OCI-LY7 (cell line): ENCODE results near the gene GTF2H1. TPM values are rescaled to one million over a fixed set of nuclear protein-coding genes. Genes with fewer than 3 reads are reported as not detected.

Experiments used
- BruUV-seq: library from RNA; stranded (reverse); fragments of 400-500 nt; replicated peaks from 2 replicates; lab custom pipeline; 2021; lab: Mats Ljungman, UMichigan
- CTCF ChIA-PET: fragments of 300-600 bp; sonication (Branson Sonifier 250); formaldehyde crosslinking; loops from one replicate; lab custom pipeline; 2022; ENCODE audit warnings: antibody characterized with exemption; ENCODE audit not compliant: unreplicated experiment; lab: Charles Lee
- POLR2A ChIA-PET: fragments of 300-600 bp; sonication (Branson Sonifier 250); formaldehyde crosslinking; loops from one replicate; lab custom pipeline; 2022; ENCODE audit warnings: antibody characterized with exemption; lab: Charles Lee
- DNase-seq: peaks from one replicate; pipeline ENCODE4 v3.0.0-alpha.2; 2015; ENCODE audit warnings: low spot score
- H2AFZ ChIP-seq: fragments of 200-600 bp; sonication (generic), shearing (Covaris generic); 2 replicates; pipeline ENCODE4 v1.6.1; 2014; ENCODE audit warnings: mild to moderate bottlenecking, antibody characterized with exemption, low read length, moderate library complexity
- H3K27ac ChIP-seq: fragments of 200-600 bp; sonication (generic); 2 replicates; pipeline ENCODE4 v1.5.1; 2014; ENCODE audit warnings: mixed run types, low read depth, mild to moderate bottlenecking, moderate library complexity, low read length, inconsistent platforms; ENCODE audit not compliant: poor library complexity, severe bottlenecking
- H3K36me3 ChIP-seq: fragments of 200-600 bp; sonication (generic); 2 replicates; pipeline ENCODE4 v1.6.1; 2014; ENCODE audit warnings: mild to moderate bottlenecking, antibody characterized with exemption, low read length, moderate library complexity, mixed read lengths; ENCODE audit not compliant: insufficient read depth
- H3K4me1 ChIP-seq: fragments of 200-600 bp; sonication (generic); 2 replicates; pipeline ENCODE4 v1.5.1; 2014; ENCODE audit warnings: mild to moderate bottlenecking, low read length; ENCODE audit not compliant: insufficient read depth, poor library complexity, severe bottlenecking
- H3K4me2 ChIP-seq: fragments of 200-600 bp; sonication (generic); 2 replicates; pipeline ENCODE4 v1.6.1; 2014; ENCODE audit warnings: mild to moderate bottlenecking, low read length
- H3K4me3 ChIP-seq: fragments of 200-600 bp; sonication (generic); 2 replicates; pipeline ENCODE4 v1.5.1; 2014; ENCODE audit warnings: mild to moderate bottlenecking, low read depth, low read length; ENCODE audit not compliant: poor library complexity, severe bottlenecking
- H3K79me2 ChIP-seq: fragments of 200-600 bp; sonication (generic); 2 replicates; pipeline ENCODE4 v1.6.1; 2016; ENCODE audit warnings: low read depth, mild to moderate bottlenecking, low read length, moderate library complexity, mixed read lengths; ENCODE audit not compliant: insufficient read depth
- H3K9me2 ChIP-seq: fragments of 200-600 bp; sonication (generic); 2 replicates; pipeline ENCODE4 v1.6.1; 2016; ENCODE audit warnings: mild to moderate bottlenecking, low read length, mixed read lengths; ENCODE audit not compliant: insufficient read depth
- H3K9me3 ChIP-seq: fragments of 200-600 bp; sonication (generic); 2 replicates; pipeline ENCODE4 v1.6.1; 2014; ENCODE audit warnings: mild to moderate bottlenecking, mixed run types, low read length, mixed read lengths
- H4K20me1 ChIP-seq: fragments of 200-600 bp; sonication (generic); 2 replicates; pipeline ENCODE4 v1.6.1; 2014; ENCODE audit warnings: mild to moderate bottlenecking, antibody characterized with exemption, low read length, moderate library complexity, mixed read lengths; ENCODE audit not compliant: insufficient read depth
- EZH2phosphoT487 ChIP-seq: fragments of 200-600 bp; sonication (generic); IDR thresholded peaks from 2 replicates; pipeline ENCODE4 v1.6.1; 2018; ENCODE audit warnings: low read depth, borderline replicate concordance, mild to moderate bottlenecking, mixed run types, antibody characterized with exemption, low read length, moderate library complexity, mixed read lengths
- intact Hi-C: fragments of 100-400 bp; cut with micrococcal nuclease; formaldehyde crosslinking; loops from one replicate; pipeline ENCODE4 v1.10.0; 2022; ENCODE audit not compliant: unreplicated experiment
- total RNA-seq, 2 experiments: library from RNA; depleted of rRNA in 1 of 2; stranded (reverse); fragments of >200 nt in 1 of 2; shearing (Covaris generic) in 1 of 2; gene quantifications; 2 replicates each; pipeline ENCODE4 v1.2.3, GENCODE V29; 2014 to 2022
- TF ChIP-seq, protein P1 (sequence below): fragments of 200-600 bp; sonication (generic); conservative IDR thresholded peaks from 2 replicates; pipeline ENCODE4 v1.5.1; 2014; ENCODE audit warnings: mild to moderate bottlenecking, antibody characterized with exemption, low read length, moderate library complexity, mixed read lengths

GTF2H1 gene
- total RNA-seq, 2 experiments from 2014 or later = 48.0 to 62.1 TPM

DNA sequence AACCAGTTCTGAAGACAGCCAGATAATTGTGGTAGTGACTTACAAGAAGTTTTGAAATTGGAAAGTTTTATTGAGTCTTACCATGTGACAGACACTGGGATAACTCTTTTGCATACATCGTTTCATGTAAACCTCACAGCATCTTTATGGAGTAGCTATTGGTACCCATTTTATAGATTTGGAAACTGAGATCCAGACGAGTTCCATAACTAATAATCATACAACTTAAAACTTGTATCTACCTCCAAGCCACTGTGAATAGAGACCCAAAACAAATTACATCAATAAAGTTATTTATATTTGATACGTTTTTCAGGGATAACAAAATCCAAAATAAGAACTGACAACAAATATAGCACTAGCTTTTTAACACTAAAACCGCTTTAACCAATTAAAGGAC, 36.3 kb downstream of the GTF2H1 start:
- Histone ChIP-seq H3K9me2 (no peaks in the 10 kb centered on the region), H3K79me2 (no peaks in the 10 kb centered on the region), H3K4me1 (no peaks in the 10 kb centered on the region), H3K36me3 (peaks cover 89% of the 10 kb centered on the region), H3K4me3 (no peak overlapping the region), H3K27ac (no peak overlapping the region), H4K20me1 (no peaks in the 10 kb centered on the region), H3K9me3 (no peaks in the 10 kb centered on the region), H2AFZ (no peak overlapping the region), H3K4me2 (no peak overlapping the region)
- ChIA-PET POLR2A (interaction anchor here (0.6 kb wide), 1 partner anchor 15 kb away, joined by 3 read pairs; no protein-coding TSS in a partner anchor), CTCF (no interaction called here)
- TF ChIP-seq, protein P1, sequence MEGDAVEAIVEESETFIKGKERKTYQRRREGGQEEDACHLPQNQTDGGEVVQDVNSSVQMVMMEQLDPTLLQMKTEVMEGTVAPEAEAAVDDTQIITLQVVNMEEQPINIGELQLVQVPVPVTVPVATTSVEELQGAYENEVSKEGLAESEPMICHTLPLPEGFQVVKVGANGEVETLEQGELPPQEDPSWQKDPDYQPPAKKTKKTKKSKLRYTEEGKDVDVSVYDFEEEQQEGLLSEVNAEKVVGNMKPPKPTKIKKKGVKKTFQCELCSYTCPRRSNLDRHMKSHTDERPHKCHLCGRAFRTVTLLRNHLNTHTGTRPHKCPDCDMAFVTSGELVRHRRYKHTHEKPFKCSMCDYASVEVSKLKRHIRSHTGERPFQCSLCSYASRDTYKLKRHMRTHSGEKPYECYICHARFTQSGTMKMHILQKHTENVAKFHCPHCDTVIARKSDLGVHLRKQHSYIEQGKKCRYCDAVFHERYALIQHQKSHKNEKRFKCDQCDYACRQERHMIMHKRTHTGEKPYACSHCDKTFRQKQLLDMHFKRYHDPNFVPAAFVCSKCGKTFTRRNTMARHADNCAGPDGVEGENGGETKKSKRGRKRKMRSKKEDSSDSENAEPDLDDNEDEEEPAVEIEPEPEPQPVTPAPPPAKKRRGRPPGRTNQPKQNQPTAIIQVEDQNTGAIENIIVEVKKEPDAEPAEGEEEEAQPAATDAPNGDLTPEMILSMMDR = no peak
- no peak for TF ChIP-seq EZH2phosphoT487
- no TSS peak for BruUV-seq
- intact Hi-C loops = no loop called here
- DNase-seq = no peak

DNA sequence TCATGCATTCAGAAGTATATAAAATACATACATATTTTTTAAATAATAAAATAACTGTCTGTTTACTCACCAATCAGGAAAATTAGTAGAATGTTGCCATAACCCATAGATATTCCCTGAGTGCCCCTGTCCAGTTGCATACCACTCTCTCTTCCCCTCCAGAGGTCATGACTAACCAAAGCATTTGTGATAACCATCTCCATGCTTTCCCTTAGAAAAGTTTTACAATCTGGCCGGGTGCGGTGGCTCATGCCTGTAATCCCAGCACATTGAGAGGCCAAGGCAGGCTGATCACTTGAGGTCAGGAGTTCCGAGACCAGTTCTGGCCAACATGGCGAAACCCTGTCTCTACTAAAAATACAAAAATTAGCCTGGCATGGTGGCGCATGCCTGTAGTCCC, 38.8 kb downstream of the GTF2H1 start:
- Histone ChIP-seq H3K36me3 (peaks cover 96% of the 10 kb centered on the region), H3K4me3 (no peak overlapping the region), H3K4me2 (no peak overlapping the region), H3K4me1 (no peaks in the 10 kb centered on the region), H2AFZ (no peak overlapping the region), H3K27ac (no peak overlapping the region), H3K9me3 (no peaks in the 10 kb centered on the region), H3K79me2 (no peaks in the 10 kb centered on the region), H4K20me1 (no peaks in the 10 kb centered on the region), H3K9me2 (no peaks in the 10 kb centered on the region)
- ChIA-PET CTCF (no interaction called here), POLR2A (no interaction called here)
- no peak for TF ChIP-seq EZH2phosphoT487
- TF ChIP-seq, protein P1 = no peak
- DNase-seq = no peak
- BruUV-seq = no TSS peak
- intact Hi-C loops = no loop called here

DNA sequence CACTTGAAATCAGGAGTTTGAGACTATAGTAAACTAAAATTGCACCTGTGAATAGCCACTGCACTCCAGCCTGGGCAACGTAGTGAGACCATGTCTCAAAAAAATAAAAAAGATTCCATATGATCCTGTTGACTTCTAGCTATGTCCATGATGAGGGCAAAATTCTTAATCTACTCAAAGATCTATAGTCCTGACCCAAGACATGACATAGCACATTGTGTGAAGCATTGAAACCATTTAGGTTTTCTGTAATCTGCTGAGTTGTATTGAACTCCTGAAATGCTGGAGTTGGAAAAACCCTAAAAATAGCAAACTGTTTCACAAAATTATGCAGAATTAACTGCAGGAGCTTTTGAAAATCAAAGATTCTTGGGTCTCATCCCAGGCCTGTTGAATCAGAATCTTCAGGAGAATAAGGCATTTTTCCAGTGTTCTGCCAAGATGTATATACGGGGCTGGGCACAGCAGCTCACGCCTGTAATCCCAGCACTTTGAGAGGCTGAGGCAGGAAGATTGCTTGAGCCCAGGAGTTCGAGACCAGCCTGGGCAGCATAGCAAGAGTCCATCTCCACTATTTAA, 42.2 kb downstream of the GTF2H1 start:
- ChIA-PET POLR2A (interaction anchor here (0.6 to 2.5 kb wide), 6 partner anchors 9 to 404 kb away, joined by 3 to 12 read pairs (median 6); partner anchors contain the start of gene LDHA), CTCF (no interaction called here)
- BruUV-seq = no TSS peak
- H3K79me2 ChIP-seq = no peaks in the 10 kb centered on the region
- H3K4me3 ChIP-seq = no peak overlapping the region
- no peaks in the 10 kb centered on the region for H3K9me2 ChIP-seq
- H3K4me2 ChIP-seq = no peak overlapping the region
- intact Hi-C loops = no loop called here
- TF ChIP-seq EZH2phosphoT487 = no peak
- TF ChIP-seq, protein P1 = no peak
- no peak for DNase-seq
- peaks cover 90% of the 10 kb centered on the region for H3K36me3 ChIP-seq
- no peaks in the 10 kb centered on the region for H4K20me1 ChIP-seq
- no peak overlapping the region for H2AFZ ChIP-seq
- H3K4me1 ChIP-seq = no peaks in the 10 kb centered on the region
- H3K27ac ChIP-seq = no peak overlapping the region
- no peaks in the 10 kb centered on the region for H3K9me3 ChIP-seq
